DND-41 (cell line): Measurements from ENCODE around the gene PRIM2.
"Not testable (repeated sequence)": the region's sequence is repeated elsewhere in the genome, so short reads cannot be mapped to it uniquely, and the experiment has no call there.

ENCODE experiments used
- ATAC-seq: fragments of 200-7000 bp; cut with Tn5 transposase; 3 replicates; pipeline ENCODE4 v1.9.1; 2021; ENCODE audit warnings: low read depth; ENCODE audit not compliant: insufficient read depth
- DNase-seq: peaks from one replicate; pipeline ENCODE4 v3.0.0-alpha.2; 2020
- H2AFZ ChIP-seq: 2 replicates; pipeline ENCODE4 v1.6.0; 2012; ENCODE audit warnings: low read depth, low read length
- H3K27ac ChIP-seq: 2 replicates; pipeline ENCODE4 v1.5.1; 2012; ENCODE audit warnings: low read length, inconsistent platforms
- H3K27me3 ChIP-seq: fragments of 200-600 bp; sonication (generic); 2 replicates; pipeline ENCODE4 v1.6.0; 2012; ENCODE audit warnings: low read length, mild to moderate bottlenecking, inconsistent platforms; ENCODE audit not compliant: insufficient read depth, poor library complexity
- H3K36me3 ChIP-seq: 2 replicates; pipeline ENCODE4 v1.5.1; 2012; ENCODE audit warnings: low read length, inconsistent platforms; ENCODE audit not compliant: insufficient read depth
- H3K4me1 ChIP-seq: 2 replicates; pipeline ENCODE4 v1.5.1; 2012; ENCODE audit warnings: mild to moderate bottlenecking, low read length; ENCODE audit not compliant: insufficient read depth
- H3K4me2 ChIP-seq: 2 replicates; pipeline ENCODE4 v1.6.0; 2012; ENCODE audit warnings: mild to moderate bottlenecking, moderate library complexity, low read length, inconsistent platforms; ENCODE audit not compliant: insufficient read depth
- H3K4me3 ChIP-seq, 2 experiments: fragments of 200-600 bp in 1 of 2; shearing (Covaris generic) in 1 of 2; 2 replicates each; pipeline ENCODE4 v1.5.1; 2012 to 2016; ENCODE audit warnings: inconsistent platforms in 2 of 2, low read length in 2 of 2, mild to moderate bottlenecking in 2 of 2, low read depth in 1 of 2, moderate library complexity in 1 of 2
- H3K79me2 ChIP-seq: 2 replicates; pipeline ENCODE4 v1.6.0; 2012; ENCODE audit warnings: low read length, inconsistent platforms; ENCODE audit not compliant: insufficient read depth
- H3K9ac ChIP-seq: 2 replicates; pipeline ENCODE4 v1.6.0; 2012; ENCODE audit warnings: low read depth, mild to moderate bottlenecking, inconsistent platforms, low read length, moderate library complexity
- H3K9me3 ChIP-seq: 2 replicates; pipeline ENCODE4 v1.5.1; 2012; ENCODE audit warnings: low read length, moderate library complexity, mild to moderate bottlenecking, inconsistent platforms; ENCODE audit not compliant: insufficient read depth, severe bottlenecking
- H4K20me1 ChIP-seq: 2 replicates; pipeline ENCODE4 v1.6.0; 2012; ENCODE audit warnings: low read length; ENCODE audit not compliant: insufficient read depth

PRIM2 gene

DNA sequence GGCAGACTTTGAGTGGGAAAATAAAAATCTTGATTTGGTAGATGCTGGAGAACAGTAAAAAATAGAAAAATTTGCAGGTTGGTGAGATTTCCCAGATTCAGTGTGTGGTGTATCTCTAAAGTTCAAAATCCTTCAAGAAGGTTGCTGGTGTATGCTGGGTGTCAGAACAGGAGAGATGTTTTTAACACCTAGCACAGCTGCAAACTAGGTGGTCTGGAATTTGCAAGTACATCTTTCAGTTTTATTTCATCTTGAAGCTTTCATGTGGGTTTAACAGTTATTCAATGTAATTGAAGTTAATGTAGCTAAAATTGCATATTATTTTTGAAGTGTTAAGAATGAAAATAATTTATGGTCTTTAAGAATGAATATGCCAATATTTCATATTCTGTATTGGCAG, 40.9 kb downstream of the PRIM2 start:
- not testable (repeated sequence) for H3K4me2 ChIP-seq, H3K9me3 ChIP-seq, H3K9ac ChIP-seq, H3K79me2 ChIP-seq, H3K36me3 ChIP-seq, H3K27me3 ChIP-seq, H4K20me1 ChIP-seq, H3K4me3 ChIP-seq, H2AFZ ChIP-seq
- peak; percentile 33 for DNase-seq
- Histone ChIP-seq H3K4me1 (peaks cover 19% of the 10 kb centered on the region), H3K27ac (peak overlapping the region; percentile 60)
- ATAC-seq, result peak; percentile 87

DNA sequence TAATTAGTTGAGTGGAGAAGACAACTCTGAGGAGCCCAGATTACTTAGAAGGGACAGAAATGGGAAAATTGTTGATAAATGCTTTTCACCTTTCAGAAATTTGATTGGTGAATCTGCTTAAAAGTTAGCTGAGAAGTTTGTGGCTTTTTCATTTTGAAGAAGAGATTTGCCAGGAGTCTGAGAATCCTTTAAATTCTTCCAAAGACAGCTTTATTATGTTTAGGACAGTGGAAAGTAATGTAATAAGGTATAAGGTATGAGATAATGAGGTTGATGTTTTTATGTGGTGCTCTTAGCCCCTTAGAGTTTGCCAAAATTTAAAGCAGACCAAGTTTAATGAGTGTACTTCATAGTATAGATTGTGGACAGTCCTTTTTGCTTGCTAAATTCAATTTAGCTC, 42.3 kb downstream of the PRIM2 start:
- not testable (repeated sequence) for DNase-seq, H3K27ac ChIP-seq, H3K27me3 ChIP-seq, H3K4me3 ChIP-seq, H3K36me3 ChIP-seq, H3K79me2 ChIP-seq, H3K4me2 ChIP-seq, H4K20me1 ChIP-seq, H3K9me3 ChIP-seq, H2AFZ ChIP-seq, H3K9ac ChIP-seq, ATAC-seq
- peaks cover 19% of the 10 kb centered on the region for H3K4me1 ChIP-seq

- not testable (repeated sequence) for DNase-seq
These were observed 44.9 kb downstream of the PRIM2 start for GRCh38 chr6:57362340-57362739.

DNA sequence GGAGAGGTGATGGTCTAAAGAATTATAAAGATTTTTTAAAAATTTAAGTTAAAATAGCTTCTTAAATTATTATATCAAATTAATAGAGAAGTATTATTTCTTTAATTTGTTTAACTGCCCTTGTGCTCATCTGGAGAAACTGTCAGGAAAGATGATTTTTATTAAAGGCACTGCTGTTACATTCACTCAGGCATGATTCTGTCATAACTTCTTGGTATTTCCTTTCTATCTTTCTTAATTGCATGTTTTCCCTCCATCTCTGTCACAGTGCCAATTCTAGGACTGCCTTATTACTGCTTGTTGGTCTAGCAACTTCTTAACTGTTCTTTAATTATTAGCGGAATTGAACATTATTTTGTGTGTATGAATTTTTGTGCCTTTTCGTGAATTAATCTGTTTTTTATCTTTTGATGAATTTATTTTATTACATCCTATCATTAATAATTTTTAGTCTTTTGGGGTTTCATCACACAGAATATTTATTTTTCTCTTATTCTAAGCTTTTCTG, 47.7 kb downstream of the PRIM2 start:
- H3K79me2 ChIP-seq, H3K9ac ChIP-seq, H4K20me1 ChIP-seq, DNase-seq, H3K27ac ChIP-seq, H3K4me1 ChIP-seq, H3K4me3 ChIP-seq, H3K27me3 ChIP-seq, H3K9me3 ChIP-seq, H3K4me2 ChIP-seq, H2AFZ ChIP-seq, ATAC-seq, H3K36me3 ChIP-seq: not testable (repeated sequence)

More at GRCh38 chr6:57362340-57362739, 44.9 kb downstream of the PRIM2 start:
- H3K27me3 ChIP-seq, H3K27ac ChIP-seq, H3K4me3 ChIP-seq, H4K20me1 ChIP-seq, H3K36me3 ChIP-seq, ATAC-seq, H3K9me3 ChIP-seq, H2AFZ ChIP-seq, H3K79me2 ChIP-seq, H3K4me2 ChIP-seq, H3K9ac ChIP-seq: not testable (repeated sequence)
- peaks cover 12% of the 10 kb centered on the region for H3K4me1 ChIP-seq

DNA sequence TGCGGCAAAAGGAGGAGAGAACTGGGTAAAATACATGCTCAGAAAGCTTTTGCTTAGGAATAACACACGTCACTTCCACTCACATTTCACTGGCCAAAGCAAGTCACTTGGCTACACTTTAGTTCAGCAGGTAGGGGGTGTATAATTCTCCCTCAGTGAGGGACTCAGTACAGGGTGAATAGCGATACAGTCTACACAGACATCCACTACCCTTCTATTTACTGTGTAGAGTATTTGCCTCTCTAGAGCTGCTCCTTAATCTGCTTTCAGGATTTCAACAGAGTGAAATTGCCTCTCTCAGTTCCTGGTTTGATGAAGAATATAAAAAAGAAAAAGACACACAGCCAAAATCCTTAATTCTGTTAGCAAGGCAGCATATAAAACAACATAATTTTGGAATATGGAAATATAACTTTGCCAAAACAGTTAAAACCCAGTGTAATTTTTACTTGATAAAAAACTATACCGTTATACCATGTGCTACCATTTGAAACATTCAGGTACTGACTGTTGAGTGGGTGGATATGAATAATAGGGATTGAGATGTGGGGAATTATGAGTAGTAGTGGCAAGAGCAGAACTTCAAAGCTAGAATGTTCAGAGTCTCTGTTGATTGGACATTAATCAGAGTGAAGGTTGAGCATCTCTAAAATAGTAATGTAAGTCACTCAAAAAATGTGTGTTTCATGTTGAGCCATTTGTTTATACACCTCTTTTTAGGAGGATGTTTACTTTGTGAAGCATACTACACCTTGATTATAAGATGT, 51.7 kb downstream of the PRIM2 start:
- H3K27me3 ChIP-seq, H3K79me2 ChIP-seq, H3K4me2 ChIP-seq, H4K20me1 ChIP-seq, H3K9ac ChIP-seq, H3K36me3 ChIP-seq, H3K27ac ChIP-seq, H3K4me3 ChIP-seq, H3K9me3 ChIP-seq, H2AFZ ChIP-seq, H3K4me1 ChIP-seq, DNase-seq, ATAC-seq: not testable (repeated sequence)

DNA sequence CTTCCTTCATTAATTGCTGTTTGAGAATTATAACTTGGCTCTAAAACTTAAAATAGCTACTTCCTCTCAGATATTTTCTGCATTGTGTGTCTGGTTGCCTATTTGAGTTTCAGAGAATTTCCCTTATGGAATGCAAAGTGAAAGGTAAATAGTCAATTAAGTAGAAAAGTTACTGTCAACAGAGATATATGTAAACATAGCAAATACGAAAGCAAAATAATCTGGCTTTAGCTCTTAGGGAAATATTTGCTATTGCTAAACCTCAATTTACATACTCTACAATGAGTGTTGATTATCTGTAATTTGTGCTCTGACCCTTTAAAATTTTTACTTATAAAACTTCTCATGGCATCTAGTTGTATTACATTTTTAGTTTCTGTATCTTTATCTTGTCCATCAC, 54.3 kb downstream of the PRIM2 start:
- not testable (repeated sequence) for H3K4me3 ChIP-seq, H3K79me2 ChIP-seq, DNase-seq, H3K27me3 ChIP-seq, H2AFZ ChIP-seq, H3K9ac ChIP-seq, H3K4me2 ChIP-seq, H3K36me3 ChIP-seq, H3K4me1 ChIP-seq, H3K9me3 ChIP-seq, H3K27ac ChIP-seq, ATAC-seq, H4K20me1 ChIP-seq

GRCh38 chr6:57374764-57375163, 57.3 kb downstream of the PRIM2 start:
- not testable (repeated sequence) for DNase-seq, H3K79me2 ChIP-seq, H3K36me3 ChIP-seq, H3K4me1 ChIP-seq, H3K4me2 ChIP-seq, H3K9me3 ChIP-seq, ATAC-seq, H3K27ac ChIP-seq, H2AFZ ChIP-seq, H3K9ac ChIP-seq, H3K4me3 ChIP-seq, H3K27me3 ChIP-seq, H4K20me1 ChIP-seq

DNA sequence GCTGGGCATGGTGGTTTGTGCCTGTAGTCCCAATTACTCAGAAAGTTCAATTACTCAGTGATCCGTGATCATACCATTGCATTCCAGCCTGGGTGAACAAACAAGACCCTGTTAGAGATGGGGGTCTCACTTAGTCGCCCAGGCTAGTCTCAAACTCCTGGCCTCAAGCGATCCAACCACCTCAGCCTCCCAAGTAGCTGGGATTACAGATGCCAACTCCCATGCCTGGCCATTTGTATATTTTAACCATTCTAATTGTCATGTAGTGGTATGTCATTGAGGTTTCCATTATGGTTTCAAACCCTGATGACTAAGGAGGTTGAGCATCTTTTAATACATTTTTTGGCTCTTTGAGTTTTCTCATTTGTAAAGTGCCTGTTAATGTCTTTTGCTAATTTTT, 58.7 kb downstream of the PRIM2 start:
- not testable (repeated sequence) for H3K4me3 ChIP-seq, H3K4me2 ChIP-seq, H4K20me1 ChIP-seq, H3K4me1 ChIP-seq, DNase-seq, H3K27me3 ChIP-seq, H2AFZ ChIP-seq, H3K9ac ChIP-seq, H3K9me3 ChIP-seq, ATAC-seq, H3K27ac ChIP-seq, H3K79me2 ChIP-seq
- peaks cover 10% of the 10 kb centered on the region; the same call in 1 of the 2 replicates for H3K36me3 ChIP-seq
